HepG2 (cell line): ENCODE data around the gene DNMT3A. TPM values are rescaled to one million over a fixed set of nuclear protein-coding genes. Genes with fewer than 3 reads are reported as not detected.

Experiments
- ATAC-seq: fragments of 200-7000 bp; cut with Tn5 transposase; 3 replicates; pipeline ENCODE4 v1.9.1; 2020; ENCODE audit warnings: mild to moderate bottlenecking, moderate library complexity
- BruUV-seq: library from RNA; stranded (reverse); fragments of 400-500 nt; replicated peaks from 2 replicates; lab custom pipeline; 2021; lab: Mats Ljungman, UMichigan
- CTCF ChIA-PET: fragments of 300-600 bp; formaldehyde crosslinking; extraction: SDS; loops from one replicate; lab custom pipeline; 2021; ENCODE audit warnings: low total read pairs, inconsistent platforms, low intra/inter-chr PET ratio; lab: Yijun Ruan, JAX
- POLR2A ChIA-PET: fragments of 350-600 bp; sonication (Branson Sonifier 250); formaldehyde crosslinking; loops from one replicate; lab custom pipeline; 2020; ENCODE audit warnings: antibody characterized with exemption, inconsistent platforms; lab: Yijun Ruan, JAX
- DNase-seq: peaks from one replicate; pipeline ENCODE4 v3.0.0-alpha.2; 2015; ENCODE audit warnings: low spot score
- FAIRE-seq: peaks from 3 replicates; lab custom pipeline; 2011; peaks lifted over from hg19 to GRCh38; lab: Jason Lieb, UNC
- H2AFZ ChIP-seq: one replicate; pipeline ENCODE4 v1.6.1; 2011; ENCODE audit warnings: low read length, inconsistent platforms
- H3K27ac ChIP-seq: fragments of 300-600 bp; 3 replicates; pipeline ENCODE4 v1.8.0; 2011; ENCODE audit warnings: mixed run types, mild to moderate bottlenecking, mixed read lengths, low read length, inconsistent platforms; ENCODE audit not compliant: insufficient read depth; ENCODE audit errors: extremely low read length
- H3K27me3 ChIP-seq, 2 experiments: fragments of 200-600 bp in 1 of 2; 2 replicates in 1 of 2; 3 replicates in 1 of 2; pipeline versions ENCODE4 v1.6.0 to v1.8.0; 2011; ENCODE audit warnings: low read length in 2 of 2, mild to moderate bottlenecking in 2 of 2, moderate library complexity in 2 of 2, inconsistent platforms in 1 of 2; ENCODE audit not compliant: insufficient read depth in 2 of 2, control insufficient read depth in 1 of 2
- H3K36me3 ChIP-seq, 2 experiments: fragments of 200-600 bp in 1 of 2; replicated peaks in 1 of 2; 2 replicates in 1 of 2; 3 replicates in 1 of 2; pipeline versions ENCODE4 v1.5.1 to v1.8.0; 2011; ENCODE audit warnings: low read length in 2 of 2, inconsistent platforms in 1 of 2; ENCODE audit not compliant: insufficient read depth in 2 of 2, control insufficient read depth in 1 of 2
- H3K4me1 ChIP-seq: 2 replicates; pipeline ENCODE4 v1.5.1; 2012; ENCODE audit warnings: low read length, inconsistent platforms; ENCODE audit not compliant: insufficient read depth
- H3K4me2 ChIP-seq: 2 replicates; pipeline ENCODE4 v1.6.0; 2011; ENCODE audit warnings: low read depth, low read length, inconsistent platforms
- H3K4me3 ChIP-seq, 3 experiments: fragments of 200-600 bp in 1 of 3; sonication (generic), shearing (Covaris generic) in 1 of 3; replicated peaks in 1 of 3; 2 replicates each; pipeline ENCODE4 v1.5.1; 2011 to 2016; ENCODE audit warnings: low read length in 3 of 3, inconsistent platforms in 2 of 3, low read depth in 2 of 3, mild to moderate bottlenecking in 2 of 3, control low read depth in 1 of 3, mixed read lengths in 1 of 3; ENCODE audit not compliant: insufficient read depth in 1 of 3
- H3K79me2 ChIP-seq: one replicate; pipeline ENCODE4 v1.6.1; 2011; ENCODE audit warnings: low read length, inconsistent platforms; ENCODE audit not compliant: insufficient read depth
- H3K9ac ChIP-seq: 2 replicates; pipeline ENCODE4 v1.6.0; 2011; ENCODE audit warnings: mild to moderate bottlenecking, low read depth, low read length, inconsistent platforms; ENCODE audit not compliant: insufficient read depth
- H3K9me3 ChIP-seq: 2 replicates; pipeline ENCODE4 v1.5.1; 2012; ENCODE audit warnings: mild to moderate bottlenecking, low read length
- H4K20me1 ChIP-seq: 2 replicates; pipeline ENCODE4 v1.6.0; 2011; ENCODE audit warnings: inconsistent platforms, mild to moderate bottlenecking, low read length, moderate library complexity; ENCODE audit not compliant: insufficient read depth
- ATF6 ChIP-seq: sonication (generic); formaldehyde crosslinking; conservative IDR thresholded peaks from 2 replicates; pipeline ENCODE4 v1.4.0; 2020; ENCODE audit warnings: missing genetic modification reagents
- ELF1 ChIP-seq: sonication (generic); formaldehyde crosslinking; IDR thresholded peaks from 2 replicates; pipeline ENCODE4 v1.4.0; 2020; ENCODE audit warnings: missing genetic modification reagents
- NFE2L2 ChIP-seq: fragments of 150-350 bp; IDR thresholded peaks from 2 replicates; pipeline ENCODE4 v1.6.1; 2014; ENCODE audit warnings: low read length
- WIZ ChIP-seq: sonication (generic); formaldehyde crosslinking; IDR thresholded peaks from 2 replicates; pipeline ENCODE4 v1.5.1; 2020; ENCODE audit warnings: mild to moderate bottlenecking, missing genetic modification reagents
- ZFP36 ChIP-seq: fragments of 150-350 bp; IDR thresholded peaks from 2 replicates; pipeline ENCODE4 v1.6.1; 2018; ENCODE audit warnings: borderline replicate concordance, low read length, low read depth; ENCODE audit not compliant: partially characterized antibody
- ZNF3 ChIP-seq: IDR thresholded peaks from 2 replicates; pipeline ENCODE4 v1.7.0; 2017; ENCODE audit warnings: inconsistent platforms
- WGBS: methylation state at CpG from one replicate; pipeline ENCODE4 v1.1.6; 2017; ENCODE audit warnings: low lambda C conversion rate; 5-methylcytosine and 5-hydroxymethylcytosine counted together
- in situ Hi-C: cut with HindIII; loops from 2 replicates; pipeline ENCODE4 v1.10.0; 2017; ENCODE audit warnings: low pct_unique_long_range_greater_than_20kb; ENCODE audit not compliant: extremely low pct_ligation_motif_present
- intact Hi-C: fragments of 100-400 bp; cut with micrococcal nuclease; formaldehyde crosslinking; loops from one replicate; pipeline ENCODE4 v1.10.0; 2022; ENCODE audit not compliant: unreplicated experiment
- polyA plus RNA-seq, 8 experiments: library from polyadenylated mRNA; depleted of rRNA in 3 of 8; stranded (reverse) in 7 of 8; unstranded in 1 of 8; fragments of >200 nt; fragmentation: Illumina TruSeq in 4 of 8; extraction: Trizol in 4 of 8; gene quantifications; 2 replicates each; pipeline versions ENCODE4 v1.2.1 to v1.2.3, GENCODE V29; 2011 to 2016; ENCODE audit warnings: low read depth in 4 of 8, missing spikeins in 1 of 8, mixed read lengths in 1 of 8; ENCODE audit not compliant: insufficient read depth in 1 of 8
- total RNA-seq, 5 experiments: library from RNA; depleted of rRNA; stranded (reverse); fragments of >200 nt; fragmentation: Illumina TruSeq; extraction: Trizol; gene quantifications; 2 replicates each; pipeline ENCODE4 v1.2.3, GENCODE V29; 2016; ENCODE audit warnings: low read depth in 1 of 5
- TF ChIP-seq, protein P1 (sequence below): sonication (generic); formaldehyde crosslinking; IDR thresholded peaks from 2 replicates; pipeline ENCODE4 v1.4.0; 2020; ENCODE audit warnings: mild to moderate bottlenecking, missing genetic modification reagents

The DNMT3A gene
- total and polyA plus RNA-seq, 2 of the 13 experiments (the other 11 are each of a cell fraction or from before 2014, with no cell fraction given) = 14.7 to 29.1 TPM

GRCh38 chr2:25270061-25270460, 71.7 kb downstream of the DNMT3A start (continued):
- TF ChIP-seq ATF6 (CRISPR knock-in tag) = no peak
- TF ChIP-seq WIZ (CRISPR knock-in tag) = no peak
- TF ChIP-seq ZNF3 (CRISPR knock-in tag) = no peak
- TF ChIP-seq ELF1 (CRISPR knock-in tag) = no peak
- no peak for TF ChIP-seq NFE2L2

DNA sequence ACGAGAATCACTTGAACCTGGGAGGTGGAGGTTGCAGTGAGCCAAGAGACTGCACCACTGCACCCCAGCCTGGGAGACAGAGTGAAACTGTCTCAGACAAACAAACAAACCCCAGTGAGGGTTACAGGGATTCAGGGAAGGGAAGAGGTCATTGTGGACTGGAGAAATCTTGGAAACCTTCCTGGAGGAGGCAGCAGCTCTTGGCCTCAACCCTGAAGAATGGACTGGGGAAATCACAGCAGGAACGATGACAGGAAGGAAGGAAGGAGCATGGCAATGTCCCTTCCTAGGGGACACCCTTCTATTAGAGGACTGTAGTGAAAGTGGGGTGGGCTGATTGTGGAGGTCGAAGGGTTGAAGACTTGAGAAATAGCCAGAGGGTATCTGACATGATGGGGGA, 72.5 kb downstream of the DNMT3A start:
- peak; percentile 19 for TF ChIP-seq ZFP36
- TF ChIP-seq, protein P1, sequence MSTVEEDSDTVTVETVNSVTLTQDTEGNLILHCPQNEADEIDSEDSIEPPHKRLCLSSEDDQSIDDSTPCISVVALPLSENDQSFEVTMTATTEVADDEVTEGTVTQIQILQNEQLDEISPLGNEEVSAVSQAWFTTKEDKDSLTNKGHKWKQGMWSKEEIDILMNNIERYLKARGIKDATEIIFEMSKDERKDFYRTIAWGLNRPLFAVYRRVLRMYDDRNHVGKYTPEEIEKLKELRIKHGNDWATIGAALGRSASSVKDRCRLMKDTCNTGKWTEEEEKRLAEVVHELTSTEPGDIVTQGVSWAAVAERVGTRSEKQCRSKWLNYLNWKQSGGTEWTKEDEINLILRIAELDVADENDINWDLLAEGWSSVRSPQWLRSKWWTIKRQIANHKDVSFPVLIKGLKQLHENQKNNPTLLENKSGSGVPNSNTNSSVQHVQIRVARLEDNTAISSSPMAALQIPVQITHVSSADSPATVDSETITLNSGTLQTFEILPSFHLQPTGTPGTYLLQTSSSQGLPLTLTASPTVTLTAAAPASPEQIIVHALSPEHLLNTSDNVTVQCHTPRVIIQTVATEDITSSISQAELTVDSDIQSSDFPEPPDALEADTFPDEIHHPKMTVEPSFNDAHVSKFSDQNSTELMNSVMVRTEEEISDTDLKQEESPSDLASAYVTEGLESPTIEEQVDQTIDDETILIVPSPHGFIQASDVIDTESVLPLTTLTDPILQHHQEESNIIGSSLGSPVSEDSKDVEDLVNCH = no peak
- ATAC-seq = no peak
- no peaks in the 10 kb centered on the region for H4K20me1 ChIP-seq
- CTCF ChIA-PET = no interaction called here
- H3K36me3 ChIP-seq = no peaks in the 10 kb centered on the region
- no peak overlapping the region for H3K4me2 ChIP-seq
- no peak overlapping the region for H3K9ac ChIP-seq
- WGBS = 66% methylated on average over 3 of the region's 3 CpGs
- H3K79me2 ChIP-seq = no peaks in the 10 kb centered on the region
- in situ Hi-C loops = no loop called here
- POLR2A ChIA-PET = no interaction called here
- H3K4me1 ChIP-seq = peaks cover 15% of the 10 kb centered on the region
- FAIRE-seq = no peak
- H3K27me3 ChIP-seq = no peaks in the 10 kb centered on the region
- BruUV-seq = no TSS peak
- intact Hi-C loops = no loop called here
- no peak overlapping the region for H3K4me3 ChIP-seq
- DNase-seq = no peak
- H3K9me3 ChIP-seq = no peaks in the 10 kb centered on the region
- H2AFZ ChIP-seq = no peak overlapping the region
- H3K27ac ChIP-seq = no peak overlapping the region
